ENCODE measurements around the gene CRKL. TPM values are rescaled to one million over a fixed set of nuclear protein-coding genes. Genes with fewer than 3 reads are reported as not detected.

CRKL gene
- total and polyA plus RNA-seq, 3 donors from 2014 or later = 31.9 to 60.2 (median 47.5) TPM

DNA sequence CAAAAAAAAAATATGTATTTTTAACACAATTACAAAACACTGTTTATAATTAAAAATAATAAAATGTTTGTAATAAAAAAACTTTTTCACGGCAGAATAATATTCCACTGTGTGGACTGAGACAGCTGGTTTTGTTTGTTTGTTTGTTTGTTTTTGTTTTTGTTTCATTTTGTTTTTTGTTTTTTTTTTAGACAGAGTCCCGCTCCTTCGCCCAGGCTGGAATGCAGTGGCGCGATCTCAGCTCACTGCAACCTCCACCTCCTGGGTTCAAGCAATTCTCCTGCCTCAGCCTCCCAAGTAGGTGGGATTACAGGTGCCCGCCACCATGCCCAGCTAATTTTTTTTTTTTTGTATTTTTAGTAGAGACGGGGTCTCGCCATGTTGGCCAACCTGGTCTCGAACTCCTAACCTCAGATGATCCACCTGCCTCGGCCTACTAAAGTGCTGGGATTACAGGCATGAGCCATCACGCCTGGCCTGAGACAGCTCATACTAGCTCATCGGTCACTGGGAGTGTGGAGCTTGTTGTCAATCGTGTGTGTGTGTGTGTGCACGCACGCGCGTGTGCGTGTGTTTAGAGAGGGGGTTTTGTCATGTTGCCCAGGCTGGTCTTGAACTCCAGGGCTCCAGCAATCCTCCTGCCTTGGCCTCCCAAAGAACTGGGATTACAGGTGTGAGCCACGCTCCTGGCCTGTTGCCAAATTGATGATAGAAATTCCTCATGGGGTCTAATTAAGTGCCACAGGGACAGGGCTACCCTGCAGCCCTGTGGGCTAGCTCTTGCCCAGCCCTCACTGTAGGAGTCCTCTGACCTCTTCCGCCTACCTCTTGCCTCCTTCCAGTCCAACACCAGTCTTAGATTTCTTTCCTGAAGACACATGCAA, 42.6 kb downstream of the CRKL start:
- Histone ChIP-seq H3K27me3 (no peaks in the 10 kb centered on the region), H3K36me3 (ENCODE audit: low read depth, missing control alignments) (no peaks in the 10 kb centered on the region), H3K4me1 (peaks cover 5% of the 10 kb centered on the region), H3K4me3 (no peak overlapping the region), H3K27ac (no peak overlapping the region), H3K9me3 (no peaks in the 10 kb centered on the region)
- no peak for DNase-seq
- intact Hi-C loops (cut with DNase I; ENCODE audit: low total_unique reads) = no loop called here
- no peak for TF ChIP-seq POLR2A (IDR thresholded peaks at IDR 0.05)
- TF ChIP-seq, protein P1, sequence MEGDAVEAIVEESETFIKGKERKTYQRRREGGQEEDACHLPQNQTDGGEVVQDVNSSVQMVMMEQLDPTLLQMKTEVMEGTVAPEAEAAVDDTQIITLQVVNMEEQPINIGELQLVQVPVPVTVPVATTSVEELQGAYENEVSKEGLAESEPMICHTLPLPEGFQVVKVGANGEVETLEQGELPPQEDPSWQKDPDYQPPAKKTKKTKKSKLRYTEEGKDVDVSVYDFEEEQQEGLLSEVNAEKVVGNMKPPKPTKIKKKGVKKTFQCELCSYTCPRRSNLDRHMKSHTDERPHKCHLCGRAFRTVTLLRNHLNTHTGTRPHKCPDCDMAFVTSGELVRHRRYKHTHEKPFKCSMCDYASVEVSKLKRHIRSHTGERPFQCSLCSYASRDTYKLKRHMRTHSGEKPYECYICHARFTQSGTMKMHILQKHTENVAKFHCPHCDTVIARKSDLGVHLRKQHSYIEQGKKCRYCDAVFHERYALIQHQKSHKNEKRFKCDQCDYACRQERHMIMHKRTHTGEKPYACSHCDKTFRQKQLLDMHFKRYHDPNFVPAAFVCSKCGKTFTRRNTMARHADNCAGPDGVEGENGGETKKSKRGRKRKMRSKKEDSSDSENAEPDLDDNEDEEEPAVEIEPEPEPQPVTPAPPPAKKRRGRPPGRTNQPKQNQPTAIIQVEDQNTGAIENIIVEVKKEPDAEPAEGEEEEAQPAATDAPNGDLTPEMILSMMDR (IDR thresholded peaks at IDR 0.05) = no peak
- 91 to 93% methylated on average over 20 of the region's 20 CpGs for WGBS, 2 donors

DNA sequence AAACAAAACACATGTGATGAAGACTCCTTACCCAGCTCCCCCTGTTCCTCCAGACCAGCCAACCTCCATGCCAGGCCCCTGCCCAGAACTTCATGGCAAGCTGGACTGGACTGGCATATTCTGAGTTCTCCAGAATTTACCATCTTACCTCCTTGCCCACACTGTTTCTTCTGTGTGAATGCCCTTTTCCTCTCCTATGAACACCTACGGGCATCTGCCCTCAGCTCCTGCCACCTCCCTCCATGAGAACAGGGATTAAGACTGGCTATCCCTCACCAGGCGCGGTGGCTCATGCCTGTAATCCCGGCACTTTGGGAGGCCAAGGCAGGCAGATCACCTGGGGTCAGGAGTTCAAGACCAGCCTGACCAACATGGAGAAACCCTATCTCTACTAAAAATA, 43.4 kb downstream of the CRKL start:
- Histone ChIP-seq H3K4me1 (peaks cover 9% of the 10 kb centered on the region), H3K4me3 (no peak overlapping the region), H3K9me3 (no peaks in the 10 kb centered on the region), H3K36me3 (ENCODE audit: low read depth, missing control alignments) (no peaks in the 10 kb centered on the region), H3K27me3 (no peaks in the 10 kb centered on the region), H3K27ac (no peak overlapping the region)
- DNase-seq = no peak
- TF ChIP-seq, protein P1 (IDR thresholded peaks at IDR 0.05) = no peak
- no peak for TF ChIP-seq POLR2A (IDR thresholded peaks at IDR 0.05)
- WGBS, 2 donors = 94 to 97% methylated on average over 4 of the region's 4 CpGs
- intact Hi-C loops (cut with DNase I; ENCODE audit: low total_unique reads) = no loop called here

DNA sequence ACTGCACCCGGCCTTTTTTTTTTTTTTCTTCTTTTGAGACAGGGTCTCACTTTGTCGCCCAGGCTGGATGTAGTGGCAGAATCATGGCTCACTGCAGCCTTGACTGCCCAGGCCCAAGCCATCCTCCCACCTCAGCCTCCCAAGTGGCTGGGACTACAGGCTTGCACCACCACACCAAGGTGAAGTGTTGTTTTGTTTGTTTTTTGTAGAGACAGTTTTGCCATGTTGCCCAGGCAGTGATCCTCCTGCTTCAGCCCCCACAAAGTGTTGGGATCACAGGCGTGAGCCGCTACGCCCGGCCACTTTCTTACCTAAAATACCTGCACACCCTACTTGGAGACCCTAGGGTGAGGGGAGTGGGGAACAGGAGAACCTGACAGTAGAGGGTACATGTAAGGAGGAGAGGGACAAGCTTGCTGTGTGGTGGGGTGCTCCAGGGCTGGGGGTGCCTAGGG, 45.3 kb downstream of the CRKL start:
- intact Hi-C loops (cut with DNase I; ENCODE audit: low total_unique reads) = no loop called here
- no peak for TF ChIP-seq POLR2A (IDR thresholded peaks at IDR 0.05)
- DNase-seq = no peak
- H3K9me3 ChIP-seq = no peaks in the 10 kb centered on the region
- H3K36me3 ChIP-seq (ENCODE audit: low read depth, missing control alignments) = no peaks in the 10 kb centered on the region
- H3K4me1 ChIP-seq = peaks cover 10% of the 10 kb centered on the region
- no peak overlapping the region for H3K4me3 ChIP-seq
- WGBS, 2 donors = 92 to 97% methylated on average over 6 of the region's 6 CpGs
- no peaks in the 10 kb centered on the region for H3K27me3 ChIP-seq
- no peak overlapping the region for H3K27ac ChIP-seq

DNA sequence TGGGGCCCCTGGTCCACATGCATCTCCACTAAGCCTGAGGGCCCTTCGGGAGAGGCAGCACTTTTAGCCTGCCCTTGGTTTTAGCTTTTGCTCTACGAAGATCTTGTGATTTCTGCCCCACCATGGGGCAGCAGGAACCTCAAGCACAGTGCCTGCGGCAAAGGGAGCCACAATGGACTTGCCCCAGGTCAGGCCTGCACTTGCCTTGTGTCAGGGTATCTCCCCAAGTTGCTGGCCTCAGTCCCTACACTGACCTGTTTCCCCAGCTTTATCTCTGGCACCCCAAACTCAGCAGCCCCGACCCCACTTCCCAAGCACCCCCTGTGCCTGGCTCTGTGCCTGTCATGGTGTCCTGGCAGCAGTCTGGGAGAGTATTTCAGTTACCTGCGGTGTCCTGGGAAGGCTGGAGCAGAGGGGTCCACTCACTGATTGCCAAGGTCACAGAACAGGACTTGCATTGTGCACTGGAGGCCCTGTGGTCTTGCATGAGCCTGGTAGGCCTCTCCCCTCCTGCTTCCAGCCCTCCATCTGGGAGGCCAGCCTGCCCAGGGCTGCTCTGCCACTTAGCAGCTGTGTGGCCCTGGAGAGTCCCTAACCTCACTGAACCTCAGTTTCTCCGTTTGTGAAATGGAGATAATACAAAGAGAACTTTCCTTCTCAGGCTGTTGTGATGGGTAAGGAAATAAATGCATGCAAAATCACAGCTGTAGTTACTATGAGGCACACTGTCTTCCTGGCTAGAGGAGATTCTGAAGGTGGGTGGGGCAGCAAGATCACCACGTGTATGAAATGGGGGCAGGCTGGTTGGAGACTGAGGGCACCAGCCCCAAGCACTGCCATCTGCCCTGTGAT, 46.2 kb downstream of the CRKL start:
- Histone ChIP-seq H3K4me3 (no peak overlapping the region), H3K27ac (no peak overlapping the region), H3K36me3 (ENCODE audit: low read depth, missing control alignments) (no peaks in the 10 kb centered on the region), H3K27me3 (no peaks in the 10 kb centered on the region), H3K9me3 (no peaks in the 10 kb centered on the region), H3K4me1 (peaks cover 10% of the 10 kb centered on the region)
- WGBS, 2 donors = 61 to 75% methylated on average over 5 to 7 of the region's 7 CpGs
- no peak for DNase-seq
- TF ChIP-seq, protein P1 (IDR thresholded peaks at IDR 0.05) = no peak
- TF ChIP-seq POLR2A (IDR thresholded peaks at IDR 0.05) = no peak
- intact Hi-C loops (cut with DNase I; ENCODE audit: low total_unique reads) = no loop called here

All from testis (tissue), 3 donors.